ENCODE measurements around the gene CBFA2T3. TPM values are rescaled to one million over a fixed set of nuclear protein-coding genes. Genes with fewer than 3 reads are reported as not detected.
"Not testable (repeated sequence)": the region's sequence is repeated elsewhere in the genome, so short reads cannot be mapped to it uniquely, and the experiment has no call there.

The CBFA2T3 gene
- total RNA-seq, 2 experiments from 2014 or later = not detected

- peaks cover 4% of the 10 kb centered on the region for H3K4me1 Mint-ChIP-seq (ENCODE audit: low read depth)
- CTCF ChIA-PET = no interaction called here
- no peaks in the 10 kb centered on the region for H3K36me3 Mint-ChIP-seq (ENCODE audit: low read depth)
- H3K4me3 Mint-ChIP-seq = no peak overlapping the region
- no peak for DNase-seq
- intact Hi-C loops (cut with micrococcal nuclease) = no loop called here
- no peak overlapping the region for H3K27ac Mint-ChIP-seq
- no peaks in the 10 kb centered on the region for H3K9me3 Mint-ChIP-seq
- peaks cover 6% of the 10 kb centered on the region for H3K27me3 Mint-ChIP-seq (ENCODE audit: low read depth)
Observed at GRCh38 chr16:89018282-89019158, 41.5 kb upstream of the CBFA2T3 start.

- CTCF ChIA-PET = no interaction called here
- H3K27ac Mint-ChIP-seq = no peak overlapping the region
- H3K4me3 Mint-ChIP-seq = no peak overlapping the region
- H3K27me3 Mint-ChIP-seq (ENCODE audit: low read depth) = peaks cover 12% of the 10 kb centered on the region
- no peak for DNase-seq
- H3K4me1 Mint-ChIP-seq (ENCODE audit: low read depth) = peaks cover 4% of the 10 kb centered on the region
- H3K36me3 Mint-ChIP-seq (ENCODE audit: low read depth) = no peaks in the 10 kb centered on the region
- intact Hi-C loops (cut with micrococcal nuclease) = no loop called here
- no peaks in the 10 kb centered on the region for H3K9me3 Mint-ChIP-seq
Observed at GRCh38 chr16:89017543-89018281, 40.7 kb upstream of the CBFA2T3 start.

DNA sequence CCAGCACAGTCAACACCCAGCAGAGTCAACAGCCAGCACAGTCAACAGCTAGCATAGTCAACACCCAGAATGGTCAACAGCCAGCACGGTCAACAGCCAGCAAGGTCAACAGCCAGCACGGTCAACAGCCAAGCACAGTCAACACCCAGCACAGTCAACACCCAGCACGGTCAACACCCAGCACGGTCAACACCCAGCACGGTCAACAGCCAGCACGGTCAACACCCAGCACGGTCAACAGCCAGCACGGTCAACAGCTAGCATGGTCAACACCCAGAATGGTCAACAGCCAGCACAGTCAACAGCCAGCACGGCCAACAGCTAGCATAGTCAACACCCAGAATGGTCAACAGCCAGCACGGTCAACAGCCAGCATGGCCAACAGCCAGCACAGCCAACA lies 39.6 kb upstream of the CBFA2T3 start:
- not testable (repeated sequence) for H3K4me3 Mint-ChIP-seq

DNA sequence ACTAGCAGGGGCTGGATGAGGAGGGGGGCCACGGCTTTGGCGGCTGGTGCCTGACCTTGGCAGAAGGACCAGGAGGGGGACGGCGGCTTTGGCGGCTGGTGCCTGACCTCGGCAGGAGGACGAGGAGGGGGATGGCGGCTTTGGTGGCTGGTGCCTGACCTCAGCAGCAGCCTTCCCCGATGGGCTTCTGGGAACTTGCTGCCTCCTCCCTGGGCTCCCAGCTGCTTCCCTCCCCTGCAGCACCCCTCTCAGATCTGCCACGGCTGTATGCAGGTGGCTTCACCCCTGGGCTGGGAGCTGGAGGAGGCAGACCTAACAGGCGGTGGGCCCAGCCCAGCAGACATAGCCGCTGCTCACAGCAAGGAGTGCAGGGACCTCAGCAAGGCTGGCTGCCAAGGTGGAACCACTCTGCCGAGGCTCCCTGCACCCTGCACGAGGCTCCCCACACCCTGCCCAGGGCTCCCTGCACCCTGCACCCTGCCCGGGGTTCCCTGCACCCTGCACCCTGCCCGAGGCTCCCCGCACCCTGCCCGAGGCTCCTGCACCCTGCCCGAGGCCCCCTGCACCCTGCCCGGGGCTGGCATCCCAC lies 38.4 kb upstream of the CBFA2T3 start:
- no peak for DNase-seq
- no peak overlapping the region for H3K27ac Mint-ChIP-seq
- H3K27me3 Mint-ChIP-seq (ENCODE audit: low read depth) = peaks cover 13% of the 10 kb centered on the region
- intact Hi-C loops (cut with micrococcal nuclease) = no loop called here
- CTCF ChIA-PET = interaction anchor here (0.7 kb wide), 1 partner anchor 216 kb away, joined by 3 read pairs; no protein-coding TSS in a partner anchor
- peaks cover 2% of the 10 kb centered on the region for H3K4me1 Mint-ChIP-seq (ENCODE audit: low read depth)
- no peaks in the 10 kb centered on the region for H3K9me3 Mint-ChIP-seq
- H3K4me3 Mint-ChIP-seq = no peak overlapping the region
- H3K36me3 Mint-ChIP-seq (ENCODE audit: low read depth) = no peaks in the 10 kb centered on the region

More for the DNA sequence above, 39.6 kb upstream of the CBFA2T3 start:
- H3K27me3 Mint-ChIP-seq (ENCODE audit: low read depth) = peaks cover 13% of the 10 kb centered on the region
- H3K36me3 Mint-ChIP-seq (ENCODE audit: low read depth); H3K27ac Mint-ChIP-seq; CTCF ChIA-PET; H3K9me3 Mint-ChIP-seq; intact Hi-C loops (cut with micrococcal nuclease); H3K4me1 Mint-ChIP-seq (ENCODE audit: low read depth); DNase-seq: not testable (repeated sequence)

DNA sequence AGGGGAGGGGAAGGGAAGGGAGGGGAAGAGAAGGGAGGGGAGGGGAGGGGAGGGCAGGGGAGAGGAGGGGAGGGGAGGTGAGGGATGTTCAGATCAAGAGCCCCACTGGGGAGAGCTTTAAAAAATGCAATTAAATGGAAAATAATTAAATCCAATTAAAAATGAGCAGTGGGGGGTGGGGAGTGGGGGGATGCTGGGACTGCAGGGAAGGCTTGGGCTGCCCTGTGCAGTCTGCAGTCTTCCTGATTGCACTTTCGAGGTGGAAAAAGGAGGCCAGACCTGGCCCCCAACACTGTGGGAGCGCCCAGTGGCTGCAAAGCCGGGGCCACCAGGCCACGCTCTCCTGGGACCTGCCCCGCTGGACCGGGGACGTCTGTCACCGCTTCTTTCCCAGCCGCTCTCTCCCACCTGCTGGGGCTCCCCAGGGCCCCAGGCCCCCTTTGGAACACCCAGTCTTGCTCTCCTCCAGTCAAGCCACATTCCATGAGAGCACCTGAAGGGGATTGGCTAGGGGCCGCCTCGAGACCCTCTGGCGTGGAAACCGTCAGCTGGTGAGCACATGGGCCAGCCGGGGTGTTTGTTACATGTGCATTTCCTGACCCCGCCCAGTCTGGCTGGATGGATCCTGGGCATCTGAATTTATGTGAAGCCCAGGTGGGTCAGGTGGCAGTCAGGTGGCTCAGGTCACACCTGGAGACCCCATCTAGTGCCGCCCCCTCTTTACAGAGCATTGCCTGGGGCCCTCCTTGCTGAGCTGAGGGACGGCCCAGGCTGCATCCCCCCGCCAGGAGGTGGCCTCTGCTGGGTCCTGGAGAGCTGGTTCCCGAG lies 37.6 kb upstream of the CBFA2T3 start:
- H3K27me3 Mint-ChIP-seq (ENCODE audit: low read depth) = peaks cover 17% of the 10 kb centered on the region
- H3K4me1 Mint-ChIP-seq (ENCODE audit: low read depth) = no peaks in the 10 kb centered on the region
- H3K9me3 Mint-ChIP-seq = no peaks in the 10 kb centered on the region
- CTCF ChIA-PET = interaction anchor here (0.7 kb wide), 1 partner anchor 215 kb away, joined by 3 read pairs; no protein-coding TSS in a partner anchor
- no peak for DNase-seq
- intact Hi-C loops (cut with micrococcal nuclease) = no loop called here
- no peak overlapping the region for H3K4me3 Mint-ChIP-seq
- no peak overlapping the region for H3K27ac Mint-ChIP-seq
- no peaks in the 10 kb centered on the region for H3K36me3 Mint-ChIP-seq (ENCODE audit: low read depth)

- H3K27me3 Mint-ChIP-seq (ENCODE audit: low read depth) = peaks cover 21% of the 10 kb centered on the region
Observed at GRCh38 chr16:89013692-89014402, 36.8 kb upstream of the CBFA2T3 start.

DNA sequence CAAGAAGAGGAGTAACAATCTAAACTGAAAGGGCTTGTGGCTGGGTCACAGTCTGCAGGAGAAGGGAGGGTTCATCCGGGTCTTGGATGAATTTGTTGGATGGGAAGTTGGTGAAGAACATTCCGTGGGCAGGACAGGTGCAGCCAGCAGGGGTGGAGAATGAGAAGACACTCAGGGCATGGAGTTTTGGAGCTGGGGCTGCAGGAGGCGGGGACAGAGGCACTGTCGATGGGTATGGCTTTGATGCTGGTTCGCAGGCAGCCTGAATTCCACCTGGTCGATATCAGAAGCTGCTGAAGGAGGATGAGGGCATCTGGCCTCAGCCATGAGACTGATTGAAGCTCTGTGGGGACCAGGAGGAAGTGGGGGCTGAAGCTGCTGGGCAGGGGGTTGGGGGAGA lies 36.1 kb upstream of the CBFA2T3 start:
- CTCF ChIA-PET = no interaction called here
- no peaks in the 10 kb centered on the region for H3K9me3 Mint-ChIP-seq
- H3K4me3 Mint-ChIP-seq = no peak overlapping the region
- intact Hi-C loops (cut with micrococcal nuclease) = no loop called here
- H3K27ac Mint-ChIP-seq = no peak overlapping the region
- H3K36me3 Mint-ChIP-seq (ENCODE audit: low read depth) = no peaks in the 10 kb centered on the region
- no peaks in the 10 kb centered on the region for H3K4me1 Mint-ChIP-seq (ENCODE audit: low read depth)
- peaks cover 21% of the 10 kb centered on the region for H3K27me3 Mint-ChIP-seq (ENCODE audit: low read depth)
- no peak for DNase-seq

More at GRCh38 chr16:89013692-89014402, 36.8 kb upstream of the CBFA2T3 start:
- CTCF ChIA-PET = no interaction called here
- Mint-ChIP-seq H3K4me3 (no peak overlapping the region), H3K9me3 (no peaks in the 10 kb centered on the region), H3K4me1 (ENCODE audit: low read depth) (no peaks in the 10 kb centered on the region), H3K36me3 (ENCODE audit: low read depth) (no peaks in the 10 kb centered on the region), H3K27ac (no peak overlapping the region)
- DNase-seq = no peak
- intact Hi-C loops (cut with micrococcal nuclease) = no loop called here

- CTCF ChIA-PET = no interaction called here
- Mint-ChIP-seq H3K27me3 (ENCODE audit: low read depth) (peaks cover 21% of the 10 kb centered on the region), H3K9me3 (no peaks in the 10 kb centered on the region), H3K27ac (no peak overlapping the region), H3K4me1 (ENCODE audit: low read depth) (no peaks in the 10 kb centered on the region), H3K36me3 (ENCODE audit: low read depth) (no peaks in the 10 kb centered on the region), H3K4me3 (no peak overlapping the region)
- intact Hi-C loops (cut with micrococcal nuclease) = no loop called here
- no peak for DNase-seq
Observed at GRCh38 chr16:89012622-89012995, 35.6 kb upstream of the CBFA2T3 start.

DNA sequence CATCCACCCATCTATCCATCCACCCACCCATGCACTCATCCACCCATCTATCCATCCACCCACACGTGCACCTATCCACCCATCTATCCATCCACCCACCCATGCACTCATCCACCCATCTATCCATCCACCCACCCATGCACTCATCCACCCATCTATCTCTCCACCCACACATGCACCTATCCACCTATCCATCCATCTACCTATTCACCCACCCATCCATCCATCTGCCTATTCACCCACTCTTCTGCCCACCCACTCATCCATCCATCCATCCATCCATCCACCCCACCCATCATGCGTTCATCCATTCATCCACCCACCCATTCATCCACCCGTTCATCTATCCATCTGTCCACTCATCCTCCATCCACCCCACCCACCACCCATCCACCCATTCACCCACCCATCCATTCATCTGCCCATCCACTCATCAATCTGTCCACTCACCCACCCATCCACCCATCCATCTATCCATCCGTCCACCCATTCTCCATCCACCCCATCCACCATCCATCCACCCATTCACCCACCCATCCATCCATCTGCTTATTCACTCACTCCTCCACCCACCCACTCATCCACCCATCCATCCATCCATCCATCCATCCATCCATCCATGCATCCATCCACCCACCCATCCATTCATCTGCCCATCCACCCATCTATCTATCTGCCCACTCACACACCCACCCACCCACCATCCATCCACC lies 35.1 kb upstream of the CBFA2T3 start:
- CTCF ChIA-PET = no interaction called here
- DNase-seq = no peak
- Mint-ChIP-seq H3K9me3 (no peaks in the 10 kb centered on the region), H3K4me1 (ENCODE audit: low read depth) (no peaks in the 10 kb centered on the region), H3K4me3 (no peak overlapping the region), H3K27me3 (ENCODE audit: low read depth) (peaks cover 23% of the 10 kb centered on the region), H3K27ac (no peak overlapping the region), H3K36me3 (ENCODE audit: low read depth) (no peaks in the 10 kb centered on the region)
- intact Hi-C loops (cut with micrococcal nuclease) = no loop called here

- no peaks in the 10 kb centered on the region for H3K4me1 Mint-ChIP-seq (ENCODE audit: low read depth)
Observed at GRCh38 chr16:89010210-89010925, 33.4 kb upstream of the CBFA2T3 start.

More at GRCh38 chr16:89010210-89010925, 33.4 kb upstream of the CBFA2T3 start:
- Mint-ChIP-seq H3K27ac (no peak overlapping the region), H3K36me3 (ENCODE audit: low read depth) (no peaks in the 10 kb centered on the region), H3K27me3 (ENCODE audit: low read depth) (peaks cover 21% of the 10 kb centered on the region), H3K4me3 (no peak overlapping the region), H3K9me3 (no peaks in the 10 kb centered on the region)
- intact Hi-C loops (cut with micrococcal nuclease) = no loop called here
- no peak for DNase-seq
- CTCF ChIA-PET = no interaction called here
